K562 (cell line): Measurements from ENCODE around the gene ZFAND6. TPM values are rescaled to one million over a fixed set of nuclear protein-coding genes. Genes with fewer than 3 reads are reported as not detected.
A peak's percentile ranks its signal among the peaks of the same experiment; 100 is the strongest.

Source experiments
- C11orf30 ChIP-seq: fragments of 450-650 bp; IDR thresholded peaks from 2 replicates; pipeline ENCODE4 v1.6.1; 2016; ENCODE audit warnings: low read depth, mild to moderate bottlenecking
- CEBPB ChIP-seq: fragments of 450-650 bp; IDR thresholded peaks from 2 replicates; pipeline ENCODE4 v1.6.1; 2016; ENCODE audit warnings: missing genetic modification characterization, missing compliant biosample characterization
- DDX20 ChIP-seq: fragments of 450-650 bp; IDR thresholded peaks from 2 replicates; pipeline ENCODE4 v1.6.1; 2016; ENCODE audit warnings: missing genetic modification characterization, low read depth, mild to moderate bottlenecking, missing compliant biosample characterization, moderate library complexity
- DIDO1 ChIP-seq: fragments of 450-650 bp; IDR thresholded peaks from 2 replicates; pipeline ENCODE4 v1.6.1; 2016; ENCODE audit warnings: low read depth, missing biosample characterization, missing genetic modification characterization
- ELF2 ChIP-seq: fragments of 250-450 bp; sonication (Bioruptor Pico); IDR thresholded peaks from 2 replicates; pipeline ENCODE4 v1.5.0; 2021; ENCODE audit warnings: mild to moderate bottlenecking
- FUS ChIP-seq: fragments of 200-400 bp; formaldehyde crosslinking; optimal IDR thresholded peaks from 2 replicates; pipeline ENCODE3; 2017; ENCODE audit warnings: low read depth, low read length
- HCFC1 ChIP-seq: IDR thresholded peaks from 2 replicates; pipeline ENCODE4 v1.6.1; 2012; ENCODE audit warnings: low read depth, low read length, improper control_type of control experiment
- MCM3 ChIP-seq: fragments of 450-650 bp; IDR thresholded peaks from 2 replicates; pipeline ENCODE4 v1.6.1; 2016
- MEIS2 ChIP-seq: fragments of 450-650 bp; IDR thresholded peaks from 2 replicates; pipeline ENCODE4 v1.6.1; 2014; ENCODE audit warnings: mild to moderate bottlenecking; ENCODE audit not compliant: partially characterized antibody
- NCOA1 ChIP-seq: fragments of 450-650 bp; IDR thresholded peaks from 2 replicates; pipeline ENCODE4 v1.6.1; 2016; ENCODE audit warnings: low read depth
- NEUROD1 ChIP-seq: fragments of 150-350 bp; IDR thresholded peaks from 2 replicates; pipeline ENCODE4 v1.6.1; 2014; ENCODE audit warnings: borderline replicate concordance, low read length, low read depth; ENCODE audit not compliant: partially characterized antibody
- NFIC ChIP-seq: fragments of 450-650 bp; IDR thresholded peaks from 2 replicates; pipeline ENCODE4 v1.6.1; 2017; ENCODE audit warnings: mild to moderate bottlenecking, inconsistent platforms
- NFIX ChIP-seq: fragments of 250-450 bp; sonication (Bioruptor Pico); IDR thresholded peaks from 2 replicates; pipeline ENCODE4 v1.4.0; 2020; ENCODE audit warnings: low read depth, mild to moderate bottlenecking, moderate library complexity
- POLR3A ChIP-seq: IDR thresholded peaks from 2 replicates; pipeline ENCODE4 v1.6.1; 2011; ENCODE audit warnings: borderline replicate concordance, mild to moderate bottlenecking, moderate library complexity; ENCODE audit not compliant: insufficient read length, insufficient read depth; ENCODE audit errors: extremely low read depth
- PURB ChIP-seq: sonication (generic); formaldehyde crosslinking; IDR thresholded peaks from 2 replicates; pipeline ENCODE4 v1.9.0; 2021; ENCODE audit warnings: low read depth, mild to moderate bottlenecking, missing genetic modification reagents
- RBM14 ChIP-seq: fragments of 200-400 bp; formaldehyde crosslinking; IDR thresholded peaks from 2 replicates; pipeline ENCODE4 v1.6.1; 2018; ENCODE audit warnings: low read depth, mild to moderate bottlenecking, low read length, moderate library complexity, borderline replicate concordance; ENCODE audit not compliant: insufficient read depth
- SLC30A9 ChIP-seq: fragments of 250-450 bp; sonication (Bioruptor Pico); IDR thresholded peaks from 2 replicates; pipeline ENCODE4 v1.8.0; 2022; ENCODE audit warnings: mild to moderate bottlenecking, moderate library complexity
- SMAD3 ChIP-seq: fragments of 450-650 bp; formaldehyde crosslinking; conservative IDR thresholded peaks from 2 replicates; pipeline ENCODE4 v1.4.0; 2020; ENCODE audit warnings: mild to moderate bottlenecking
- TEAD4 ChIP-seq, 2 experiments: sonication (generic) in 1 of 2; formaldehyde crosslinking in 1 of 2; IDR thresholded peaks; 2 replicates each; pipeline versions ENCODE4 v1.6.1 to v1.8.0; 2012 to 2022; ENCODE audit warnings: borderline replicate concordance in 1 of 2, inconsistent platforms in 1 of 2, low read length in 1 of 2, mild to moderate bottlenecking in 1 of 2, missing genetic modification reagents in 1 of 2
- ZBED1 ChIP-seq: IDR thresholded peaks from 2 replicates; pipeline ENCODE4 v1.6.1; 2014
- ZBTB7A ChIP-seq: IDR thresholded peaks from 2 replicates; pipeline ENCODE4 v1.6.1; 2011; ENCODE audit warnings: low read depth, mild to moderate bottlenecking, low read length, moderate library complexity, borderline replicate concordance; ENCODE audit not compliant: control insufficient read depth
- ZC3H11A ChIP-seq: IDR thresholded peaks from 2 replicates; pipeline ENCODE4 v1.6.1; 2012; ENCODE audit warnings: low read depth, low read length, improper control_type of control experiment
- ZNF124 ChIP-seq: sonication (generic); formaldehyde crosslinking; IDR thresholded peaks from 2 replicates; pipeline ENCODE4 v1.8.1; 2022; ENCODE audit warnings: missing genetic modification reagents
- ZNF174 ChIP-seq: fragments of 250-450 bp; sonication (Bioruptor Pico); IDR thresholded peaks from 2 replicates; pipeline ENCODE4 v1.4.0; 2020; ENCODE audit warnings: mild to moderate bottlenecking
- ZNF282 ChIP-seq: sonication (generic); formaldehyde crosslinking; IDR thresholded peaks from 2 replicates; pipeline ENCODE4 v1.8.1; 2023; ENCODE audit warnings: missing genetic modification reagents
- ZNF707 ChIP-seq: fragments of 250-450 bp; sonication (Bioruptor Pico); conservative IDR thresholded peaks from 2 replicates; pipeline ENCODE4 v1.8.0; 2022; ENCODE audit warnings: inconsistent platforms, mild to moderate bottlenecking, moderate library complexity
- polyA plus RNA-seq, 8 experiments: library from polyadenylated mRNA; depleted of rRNA in 4 of 8; stranded (reverse) in 5 of 8; unstranded in 3 of 8; fragments of >200 nt; fragmentation: Nextera tagmentation in 2 of 8; fragmentation: Illumina TruSeq in 1 of 8; extraction: Ambion mirVana in 2 of 8; extraction: Trizol in 1 of 8; gene quantifications; 2 replicates each; pipeline versions ENCODE4 v1.2.1 to v1.2.3, GENCODE V29; 2011 to 2014; ENCODE audit warnings: inconsistent platforms in 1 of 8, missing spikeins in 1 of 8
- total RNA-seq, 7 experiments: library from RNA; depleted of rRNA in 6 of 7; stranded (reverse); fragments of >200 nt in 6 of 7; fragmentation: Illumina TruSeq in 2 of 7; extraction: Trizol in 2 of 7; gene quantifications; 2 replicates each; pipeline versions ENCODE4 v1.2.1 to v1.2.3, GENCODE V29; 2011 to 2021; ENCODE audit warnings: low replicate concordance in 1 of 7
- TF ChIP-seq, protein P1 (sequence below): fragments of 250-450 bp; sonication (Bioruptor Pico); IDR thresholded peaks from 2 replicates; pipeline ENCODE4 v1.9.0; 2021; ENCODE audit warnings: mild to moderate bottlenecking
- TF ChIP-seq, protein P2 (sequence below): fragments of 450-650 bp; IDR thresholded peaks from 2 replicates; pipeline ENCODE4 v1.6.1; 2016; ENCODE audit warnings: low read depth, mild to moderate bottlenecking, moderate library complexity
- TF ChIP-seq, protein P3 (sequence below): sonication (generic); formaldehyde crosslinking; IDR thresholded peaks from 2 replicates; pipeline ENCODE4 v1.8.1; 2023; ENCODE audit warnings: mild to moderate bottlenecking, missing genetic modification reagents
- TF ChIP-seq, protein P4 (sequence below): fragments of 250-450 bp; sonication (Bioruptor Pico); IDR thresholded peaks from 2 replicates; pipeline ENCODE4 v1.6.1; 2021; ENCODE audit warnings: mild to moderate bottlenecking

ZFAND6 gene
- total and polyA plus RNA-seq, 9 of the 15 experiments (the other 6 are each of a cell fraction or from before 2014, with no cell fraction given), result 53.9 to 206 (median 88.9) TPM

DNA sequence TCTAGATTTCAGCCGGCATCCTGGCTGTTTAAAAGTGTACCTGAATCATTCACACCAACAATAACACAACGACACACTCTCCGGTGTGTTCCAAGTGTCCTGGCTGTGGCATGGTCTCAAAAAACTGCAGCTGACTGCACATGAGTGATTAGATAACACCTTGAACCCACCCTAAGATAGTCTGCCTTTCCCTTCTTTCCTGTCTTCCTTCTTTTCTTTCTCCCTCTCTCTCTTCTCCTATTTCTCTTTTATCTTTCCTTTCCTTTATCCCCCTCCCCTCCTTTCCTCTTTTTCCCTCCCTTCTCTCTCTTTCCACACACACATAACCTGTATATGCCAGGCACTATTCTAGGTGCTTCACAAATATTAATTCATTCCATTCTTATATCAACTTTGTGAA, 92.1 kb downstream of the ZFAND6 start (continued):
- TF ChIP-seq DDX20 (tag), result no peak
- TF ChIP-seq PURB, result no peak
- no peak for TF ChIP-seq SMAD3 (CRISPR knock-in tag)
- TF ChIP-seq ZBTB7A, result no peak
- no peak for TF ChIP-seq NEUROD1
- TF ChIP-seq HCFC1, result no peak
- TF ChIP-seq ZNF124 (CRISPR knock-in tag), result no peak
- no peak for TF ChIP-seq C11orf30
- TF ChIP-seq MEIS2, result no peak
- TF ChIP-seq, protein P1, sequence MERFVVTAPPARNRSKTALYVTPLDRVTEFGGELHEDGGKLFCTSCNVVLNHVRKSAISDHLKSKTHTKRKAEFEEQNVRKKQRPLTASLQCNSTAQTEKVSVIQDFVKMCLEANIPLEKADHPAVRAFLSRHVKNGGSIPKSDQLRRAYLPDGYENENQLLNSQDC, result no peak
- TF ChIP-seq SLC30A9 (CRISPR knock-in tag), result no peak
- TF ChIP-seq ZNF707, result no peak
- no peak for TF ChIP-seq NFIX
- TF ChIP-seq DIDO1 (tag), result no peak
- TF ChIP-seq ELF2 (CRISPR knock-in tag), result no peak
- TF ChIP-seq TEAD4 (IDR thresholded peaks at IDR 0.05; ENCODE audit: low read length), result no peak
- no peak for TF ChIP-seq TEAD4 (CRISPR knock-in tag; IDR thresholded peaks at IDR 0.05; ENCODE audit: borderline replicate concordance)
- TF ChIP-seq ZNF174, result no peak
- TF ChIP-seq, protein P2, sequence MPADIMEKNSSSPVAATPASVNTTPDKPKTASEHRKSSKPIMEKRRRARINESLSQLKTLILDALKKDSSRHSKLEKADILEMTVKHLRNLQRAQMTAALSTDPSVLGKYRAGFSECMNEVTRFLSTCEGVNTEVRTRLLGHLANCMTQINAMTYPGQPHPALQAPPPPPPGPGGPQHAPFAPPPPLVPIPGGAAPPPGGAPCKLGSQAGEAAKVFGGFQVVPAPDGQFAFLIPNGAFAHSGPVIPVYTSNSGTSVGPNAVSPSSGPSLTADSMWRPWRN, result no peak
- no peak for TF ChIP-seq NCOA1
- no peak for TF ChIP-seq FUS
- no peak for TF ChIP-seq ZBED1
- no peak for TF ChIP-seq ZC3H11A
- TF ChIP-seq MCM3, result no peak
- TF ChIP-seq ZNF282, result no peak
- TF ChIP-seq NFIC, result peak; percentile 7; the same call in 1 of the 2 replicates
- no peak for TF ChIP-seq POLR3A
- TF ChIP-seq, protein P3, sequence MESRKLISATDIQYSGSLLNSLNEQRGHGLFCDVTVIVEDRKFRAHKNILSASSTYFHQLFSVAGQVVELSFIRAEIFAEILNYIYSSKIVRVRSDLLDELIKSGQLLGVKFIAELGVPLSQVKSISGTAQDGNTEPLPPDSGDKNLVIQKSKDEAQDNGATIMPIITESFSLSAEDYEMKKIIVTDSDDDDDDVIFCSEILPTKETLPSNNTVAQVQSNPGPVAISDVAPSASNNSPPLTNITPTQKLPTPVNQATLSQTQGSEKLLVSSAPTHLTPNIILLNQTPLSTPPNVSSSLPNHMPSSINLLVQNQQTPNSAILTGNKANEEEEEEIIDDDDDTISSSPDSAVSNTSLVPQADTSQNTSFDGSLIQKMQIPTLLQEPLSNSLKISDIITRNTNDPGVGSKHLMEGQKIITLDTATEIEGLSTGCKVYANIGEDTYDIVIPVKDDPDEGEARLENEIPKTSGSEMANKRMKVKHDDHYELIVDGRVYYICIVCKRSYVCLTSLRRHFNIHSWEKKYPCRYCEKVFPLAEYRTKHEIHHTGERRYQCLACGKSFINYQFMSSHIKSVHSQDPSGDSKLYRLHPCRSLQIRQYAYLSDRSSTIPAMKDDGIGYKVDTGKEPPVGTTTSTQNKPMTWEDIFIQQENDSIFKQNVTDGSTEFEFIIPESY (CRISPR knock-in tag), result no peak
- TF ChIP-seq, protein P4, sequence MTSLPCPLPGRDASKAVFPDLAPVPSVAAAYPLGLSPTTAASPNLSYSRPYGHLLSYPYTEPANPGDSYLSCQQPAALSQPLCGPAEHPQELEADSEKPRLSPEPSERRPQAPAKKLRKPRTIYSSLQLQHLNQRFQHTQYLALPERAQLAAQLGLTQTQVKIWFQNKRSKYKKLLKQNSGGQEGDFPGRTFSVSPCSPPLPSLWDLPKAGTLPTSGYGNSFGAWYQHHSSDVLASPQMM, result no peak
- TF ChIP-seq RBM14, result no peak
- TF ChIP-seq CEBPB (tag), result no peak
